Measurements from ENCODE around the gene CD9.

CD9 gene

DNA sequence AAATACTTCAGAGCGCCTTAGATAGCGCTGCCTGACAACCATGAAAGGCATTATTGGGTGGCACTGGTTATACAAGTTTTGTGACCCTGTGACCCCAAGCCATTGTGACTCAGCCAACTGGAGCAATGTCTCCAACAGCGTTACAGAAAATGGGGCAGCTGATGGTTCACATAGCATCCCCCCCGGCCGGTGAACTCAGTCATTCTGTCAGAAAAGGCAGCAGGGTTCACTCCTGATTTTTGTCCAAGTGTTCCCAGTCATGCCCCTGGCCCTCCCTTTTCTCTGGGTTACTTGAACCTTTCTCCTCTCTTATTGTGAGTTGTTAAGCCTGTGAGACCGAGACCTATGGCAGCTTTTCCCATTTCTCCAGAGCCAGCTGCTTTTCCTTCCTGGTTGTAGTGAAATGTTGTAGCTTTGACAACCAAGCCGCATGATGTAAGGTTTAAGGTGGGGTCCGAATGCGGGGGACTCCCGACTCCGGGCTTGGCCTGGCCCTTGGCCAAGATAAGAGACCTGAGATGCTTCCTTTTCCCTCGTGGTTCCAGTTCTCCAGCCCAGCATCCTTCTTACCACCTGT is 22.0 kb downstream of the CD9 start:
- DNase-seq: no peak

GRCh38 chr12:6223545-6223944 is 23.3 kb downstream of the CD9 start:
- DNase-seq: no peak

DNA sequence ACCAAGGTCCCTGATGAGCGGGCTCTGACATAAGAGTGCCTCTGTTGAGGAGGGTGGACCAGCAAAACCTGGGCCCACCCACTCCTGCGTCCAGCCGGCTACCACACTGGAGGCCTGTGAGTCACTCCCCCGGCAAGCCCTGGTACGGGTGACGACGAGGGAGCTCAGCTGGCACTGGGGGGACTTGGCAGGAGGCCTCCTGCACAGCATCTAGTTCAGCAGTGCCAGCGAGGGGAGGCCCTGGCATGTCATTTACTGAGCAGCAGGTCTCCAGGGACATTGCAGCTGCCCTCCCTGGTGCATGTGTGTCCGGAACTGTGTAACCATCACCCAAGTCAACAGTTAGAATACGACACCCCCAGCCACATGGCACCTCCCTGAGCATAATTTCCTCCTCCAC is 24.4 kb downstream of the CD9 start:
- no peak for DNase-seq

DNA sequence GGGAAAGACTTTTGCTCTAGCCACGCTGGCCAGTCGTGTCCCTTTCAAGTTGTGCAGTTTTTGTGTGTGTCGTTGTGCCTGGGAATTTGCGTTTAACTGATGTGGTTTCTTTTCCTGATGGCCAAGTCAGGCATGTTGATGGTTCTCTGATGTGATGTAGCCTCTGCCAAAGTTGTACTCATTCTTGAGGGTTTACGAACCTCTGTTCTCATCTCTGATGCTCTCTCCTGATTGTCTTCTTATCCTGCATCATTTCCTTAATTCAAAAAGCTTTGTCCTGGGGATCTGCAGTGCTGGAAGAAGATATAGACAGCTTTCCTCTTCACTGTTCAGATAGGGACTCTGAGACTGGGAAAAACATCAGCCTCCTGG is 25.4 kb downstream of the CD9 start:
- no peak for DNase-seq

- no peak for DNase-seq
Observed at GRCh38 chr12:6226002-6226678, 25.9 kb downstream of the CD9 start.

- DNase-seq: no peak
Observed at GRCh38 chr12:6226679-6227051, 26.5 kb downstream of the CD9 start.

DNA sequence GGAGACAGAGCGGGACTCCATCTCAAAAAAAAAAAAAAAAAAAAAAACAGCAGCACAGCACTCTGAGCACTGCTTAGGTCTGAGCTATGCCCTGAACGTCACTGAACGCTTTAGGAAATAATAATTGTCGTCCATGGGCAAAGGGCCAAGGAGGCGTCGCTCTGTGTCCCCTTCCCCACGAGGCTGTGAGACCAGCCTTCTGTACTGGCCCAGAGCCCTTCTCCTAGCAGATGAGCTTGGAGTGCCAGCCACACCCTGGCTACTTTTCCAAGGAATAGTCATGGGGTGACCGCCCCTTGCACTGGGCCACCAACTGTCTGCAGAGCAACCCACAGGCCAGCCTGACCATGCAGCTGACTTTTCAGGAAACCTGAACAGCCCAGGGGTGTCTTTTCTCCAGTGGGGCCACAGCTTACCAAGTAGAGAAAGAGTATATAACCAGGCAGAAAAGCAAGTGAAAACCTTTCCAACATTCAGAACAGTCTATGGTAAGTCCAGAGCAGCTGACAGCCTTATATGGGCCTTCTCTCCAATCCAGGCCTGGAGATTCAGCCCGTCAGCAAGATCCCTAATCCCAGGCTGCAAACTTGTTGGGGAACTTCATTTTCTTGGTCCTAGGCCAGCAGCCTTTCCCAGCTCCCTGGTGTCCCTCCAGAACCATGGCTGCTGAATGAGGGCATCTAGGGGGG is 28.5 kb downstream of the CD9 start:
- no peak for DNase-seq

GRCh38 chr12:6229224-6230218 is 29.3 kb downstream of the CD9 start:
- DNase-seq: no peak

GRCh38 chr12:6230321-6231110 is 30.3 kb downstream of the CD9 start:
- DNase-seq: peak; percentile 20

- no peak for DNase-seq
Observed at GRCh38 chr12:6231359-6232268, 31.4 kb downstream of the CD9 start.

DNA sequence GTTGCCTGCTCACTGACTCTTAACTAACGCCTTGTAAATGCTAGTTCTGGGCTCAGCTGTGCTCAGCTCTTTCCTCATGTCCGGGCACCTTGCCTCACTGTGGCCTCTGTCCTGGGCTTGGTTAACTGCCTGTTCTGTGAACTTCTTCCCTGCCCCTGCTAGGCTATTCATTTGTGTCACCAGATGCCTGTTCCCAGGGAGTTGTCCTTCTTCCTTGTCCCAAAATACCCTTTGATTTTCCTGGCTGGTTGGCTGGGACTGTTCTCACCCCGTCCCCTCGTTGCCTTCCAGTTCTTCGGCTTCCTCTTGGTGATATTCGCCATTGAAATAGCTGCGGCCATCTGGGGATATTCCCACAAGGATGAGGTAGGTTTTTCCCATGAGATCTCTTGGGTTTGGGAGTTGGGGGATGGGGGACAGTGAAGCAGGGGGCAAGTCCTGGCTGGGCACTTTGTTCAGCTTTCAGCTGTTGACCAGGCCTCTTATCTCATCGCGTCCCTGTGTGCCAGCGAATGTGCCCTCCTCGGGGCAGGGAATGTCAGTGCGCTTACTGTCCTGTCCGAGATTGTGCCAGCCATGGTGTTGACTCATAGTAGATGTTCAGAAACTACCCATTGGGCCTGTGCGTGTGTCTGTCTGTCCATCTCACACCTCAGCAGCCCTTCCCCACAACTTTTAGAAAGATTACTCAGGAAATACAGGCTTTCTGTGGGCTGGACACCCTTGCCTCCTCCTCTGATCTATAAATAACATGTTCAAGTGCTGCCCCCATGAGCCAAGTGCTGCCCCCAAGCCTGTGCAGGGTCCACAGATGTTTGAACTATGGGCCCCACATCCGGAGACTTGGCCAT is 33.1 kb downstream of the CD9 start:
- no peak for DNase-seq

DNA sequence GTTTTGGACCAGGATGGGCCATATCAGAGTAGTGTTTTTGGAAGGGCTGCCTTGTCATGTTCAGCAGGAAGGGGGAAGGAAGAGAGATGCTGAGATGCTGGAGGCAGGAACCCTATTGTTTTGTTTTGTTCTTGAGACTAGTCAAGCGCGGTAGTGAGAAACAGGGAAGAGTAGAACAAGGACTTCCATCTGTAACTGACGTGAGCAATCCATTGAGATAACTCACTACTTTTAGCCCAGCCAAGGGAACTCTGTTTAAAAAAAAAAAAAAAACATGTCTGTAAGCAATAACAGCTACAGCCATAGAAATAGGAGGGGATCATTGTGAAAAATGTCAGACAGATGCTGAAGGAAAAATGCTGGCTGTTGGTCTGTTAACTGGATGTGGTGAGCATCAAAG is 34.0 kb downstream of the CD9 start:
- DNase-seq: no peak

- DNase-seq: no peak
Observed at GRCh38 chr12:6234906-6235305, 34.7 kb downstream of the CD9 start.

DNA sequence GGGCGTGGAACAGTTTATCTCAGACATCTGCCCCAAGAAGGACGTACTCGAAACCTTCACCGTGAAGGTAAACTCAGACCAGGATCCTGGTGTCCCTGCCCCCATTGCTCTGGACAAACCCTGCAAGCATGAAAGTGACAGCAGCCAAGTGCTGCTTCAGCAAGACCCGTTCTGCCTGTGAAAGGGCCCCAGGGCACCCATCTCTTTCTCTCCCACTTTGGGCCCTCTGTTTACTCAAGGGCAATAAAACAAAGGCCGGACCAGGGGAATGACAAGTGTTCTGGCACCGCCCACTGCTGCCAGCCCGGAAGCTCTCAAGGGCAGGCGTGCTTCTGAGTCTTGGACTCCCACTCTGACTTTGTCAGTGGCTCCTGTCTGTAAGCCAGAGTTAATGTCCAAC is 35.3 kb downstream of the CD9 start:
- peak; percentile 86 for DNase-seq

- no peak for DNase-seq
Observed at GRCh38 chr12:6235906-6236640, 35.9 kb downstream of the CD9 start.

- no peak for DNase-seq
Observed at GRCh38 chr12:6236641-6236940, 36.4 kb downstream of the CD9 start.

- DNase-seq: no peak
Observed at GRCh38 chr12:6237830-6238229, 37.6 kb downstream of the CD9 start.

GRCh38 chr12:6238875-6239274 is 38.7 kb downstream of the CD9 start:
- no peak for DNase-seq

DNA sequence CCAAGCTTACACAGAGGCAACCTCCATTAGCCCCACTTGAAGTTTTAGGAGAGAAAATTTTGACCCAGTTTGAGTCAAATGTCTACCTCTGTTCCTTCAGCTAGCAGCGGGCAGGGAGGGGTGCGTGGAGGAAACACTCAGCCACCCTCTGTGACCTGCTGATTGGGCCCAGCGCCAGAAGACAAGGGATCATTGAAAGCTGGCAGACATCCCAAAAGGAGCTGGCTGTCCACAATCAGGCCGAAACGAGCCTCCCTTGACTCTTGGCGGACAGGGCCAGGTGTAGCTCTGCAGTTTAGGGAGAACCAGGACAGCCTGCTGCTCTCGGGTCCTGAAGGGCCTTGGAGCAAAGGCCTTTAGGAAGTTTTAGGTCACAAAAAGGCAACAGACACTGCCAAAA is 41.3 kb downstream of the CD9 start:
- no peak for DNase-seq

- DNase-seq: no peak
Observed at GRCh38 chr12:6249580-6249979, 49.4 kb downstream of the CD9 start.

Measured in NCI-H510A treated with DMSO at 0.1 percent for 48 hours (cell line).